GM19328 (cell line): ENCODE data around the gene PRKAB2.
"Not testable (repeated sequence)": the region's sequence is repeated elsewhere in the genome, so short reads cannot be mapped to it uniquely, and the experiment has no call there.

ENCODE experiments used
- ATAC-seq: cut with Tn5 transposase; IDR thresholded peaks from one replicate; pipeline ENCODE4 v1.9.1; 2021; ENCODE audit warnings: mild to moderate bottlenecking, moderate library complexity; ENCODE audit not compliant: unreplicated experiment

PRKAB2 gene

DNA sequence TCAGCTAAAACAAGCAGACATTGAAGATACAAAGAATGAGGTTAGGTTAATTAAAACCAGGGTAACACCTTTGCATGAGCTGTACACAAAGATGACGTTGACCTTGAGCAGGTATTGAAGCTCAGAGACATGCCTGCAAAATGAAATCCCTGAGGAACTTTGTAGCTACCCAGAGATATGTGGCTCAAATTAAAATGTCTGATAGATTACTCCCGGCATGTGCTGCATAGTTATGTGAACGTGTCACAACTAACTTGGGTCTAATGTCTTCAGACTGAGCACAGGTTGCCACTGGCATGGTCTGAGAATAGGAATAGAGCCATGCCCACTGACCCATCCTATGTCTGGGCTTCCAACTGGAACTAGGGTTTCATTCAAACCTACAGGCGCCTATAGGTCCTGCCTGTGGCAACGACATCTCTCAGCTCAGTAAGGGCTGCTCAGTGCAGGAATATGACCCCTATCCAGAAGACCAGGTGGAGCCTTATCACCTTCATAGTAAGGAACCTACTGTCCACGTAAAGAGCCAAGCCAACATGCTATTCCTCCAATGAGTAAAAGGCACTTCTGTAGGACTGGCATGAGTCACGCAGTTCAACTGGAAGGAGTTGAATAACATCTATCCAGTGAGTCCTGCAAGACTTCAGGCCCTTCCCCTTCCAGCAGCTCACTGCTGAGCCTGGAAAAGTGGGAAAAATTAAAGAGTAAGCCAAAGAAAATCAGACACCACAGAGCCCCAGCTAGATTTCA lies 60.7 kb downstream of the PRKAB2 start:
- no peak for ATAC-seq

DNA sequence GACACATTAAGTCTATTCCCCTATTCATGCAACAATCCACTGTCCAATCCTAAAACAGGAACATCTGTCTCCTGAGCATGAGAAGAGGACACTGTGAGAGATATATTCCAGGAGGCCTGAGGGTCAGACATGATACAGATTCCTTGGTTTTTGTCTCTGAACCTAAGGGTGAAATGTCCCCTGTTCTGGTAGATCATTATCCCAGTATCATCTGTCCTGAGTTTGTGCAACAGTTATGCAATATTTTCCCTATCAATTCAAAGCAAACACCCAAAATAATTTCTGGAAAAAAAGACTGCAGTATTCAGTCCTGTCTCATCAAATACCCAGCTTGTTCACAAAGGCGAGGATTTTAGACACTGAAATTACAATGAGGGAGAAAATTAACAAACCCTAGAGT lies 61.4 kb downstream of the PRKAB2 start:
- no peak for ATAC-seq

DNA sequence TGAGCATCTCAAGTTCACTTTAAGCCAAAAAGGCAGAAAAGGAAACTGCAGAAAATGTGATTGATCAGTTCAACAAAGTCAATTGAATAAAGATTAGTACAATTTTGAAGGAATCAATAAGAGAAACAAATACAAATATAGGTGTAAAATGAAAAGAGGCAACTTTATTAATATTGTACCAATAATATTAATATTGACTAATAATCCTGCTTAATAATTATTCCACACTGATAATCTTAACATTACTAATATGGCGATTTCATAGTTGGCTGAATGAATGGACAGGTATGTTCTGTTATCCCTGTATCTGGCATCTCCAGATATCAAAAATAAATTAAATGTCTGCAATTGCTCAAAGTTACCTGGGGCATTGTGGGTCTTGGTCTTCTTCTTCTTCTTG lies 61.8 kb downstream of the PRKAB2 start:
- no peak for ATAC-seq

DNA sequence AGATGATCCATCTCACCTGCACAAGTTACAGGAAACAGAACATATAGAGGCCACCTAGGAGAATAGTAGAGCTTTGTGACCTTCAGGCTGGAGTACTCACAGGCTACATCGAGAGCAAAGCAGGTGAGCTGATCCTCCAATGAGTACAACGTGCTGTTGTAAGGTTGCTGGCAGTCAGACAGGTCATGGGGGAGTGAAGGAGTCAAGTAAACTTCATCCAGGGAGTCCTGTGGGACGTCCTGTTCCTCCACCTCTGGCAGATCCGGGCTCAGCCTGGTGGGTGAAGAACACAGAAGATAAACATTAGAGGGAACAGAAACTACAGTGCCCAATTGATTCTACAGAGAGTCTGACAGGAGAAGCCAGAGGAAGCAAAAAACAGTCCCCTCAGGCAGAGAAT lies 62.5 kb downstream of the PRKAB2 start:
- no peak for ATAC-seq

DNA sequence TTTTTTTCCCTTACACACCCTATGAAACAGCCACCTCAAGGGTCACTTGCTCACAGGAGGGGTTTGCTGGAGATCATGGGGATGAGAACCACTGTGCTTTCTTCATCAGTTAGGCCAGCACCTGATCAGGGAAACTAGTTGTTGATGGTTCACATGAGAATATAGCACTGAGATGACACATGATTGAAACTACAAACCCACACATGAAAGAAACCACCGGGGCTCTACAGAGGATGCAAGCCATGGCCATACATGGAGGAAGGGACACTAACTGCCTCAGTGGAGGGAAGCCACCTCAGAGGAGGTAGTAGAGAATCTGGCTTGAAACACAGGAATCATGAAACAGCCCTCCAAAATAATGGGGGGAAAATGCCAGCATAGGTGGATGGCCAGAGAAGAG lies 63.2 kb downstream of the PRKAB2 start:
- ATAC-seq = no peak

DNA sequence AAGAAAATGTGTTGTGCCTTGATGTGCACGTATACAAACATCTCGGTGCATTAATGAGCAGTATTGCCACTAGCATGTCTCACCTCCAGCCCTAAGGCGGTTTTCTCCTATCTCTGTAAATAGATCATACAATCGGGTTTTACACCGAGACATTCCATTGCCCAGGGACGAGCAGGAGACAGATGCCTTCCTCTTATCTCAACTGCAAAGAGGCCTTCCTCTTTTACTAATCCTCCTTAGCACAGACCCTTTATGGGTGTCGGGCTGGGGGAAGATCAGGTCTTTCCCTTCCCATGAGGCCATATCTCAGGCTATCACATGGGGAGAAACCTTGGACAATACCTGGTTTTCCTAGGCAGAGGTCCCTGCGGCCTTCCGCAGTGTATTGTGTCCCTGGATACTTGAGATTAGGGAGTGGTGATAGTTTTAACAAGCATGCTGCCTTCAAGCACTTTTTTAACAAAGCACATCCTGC lies 65.8 kb downstream of the PRKAB2 start:
- not testable (repeated sequence) for ATAC-seq

DNA sequence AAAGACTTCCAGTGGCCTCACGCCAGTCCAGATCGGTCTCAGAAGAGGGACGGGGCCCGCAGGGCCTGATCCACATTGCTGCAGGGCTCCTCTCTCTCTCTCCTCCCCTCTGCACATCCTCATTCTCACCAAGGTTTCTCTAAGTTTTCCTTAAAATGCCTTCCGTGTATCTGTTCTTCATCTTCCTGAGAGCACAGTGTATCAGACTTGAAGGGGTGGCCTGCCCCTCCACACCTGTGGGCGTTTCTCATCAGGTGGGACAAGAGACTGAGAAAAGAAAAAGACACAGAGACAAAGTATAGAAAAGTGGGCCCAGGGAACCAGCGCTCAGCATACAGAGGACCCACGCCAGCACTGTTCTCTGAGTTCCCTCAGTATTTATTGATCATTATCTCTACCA lies 66.4 kb downstream of the PRKAB2 start:
- ATAC-seq = no peak
